ENCODE data around the gene ACTL6B. TPM values are rescaled to one million over a fixed set of nuclear protein-coding genes. Genes with fewer than 3 reads are reported as not detected.

ACTL6B gene
- total RNA-seq, 6 experiments from 2014 or later: not detected

GRCh38 chr7:100675581-100676350 lies 19.5 kb upstream of the ACTL6B start:
- peak; percentile 77 for DNase-seq
- Mint-ChIP-seq H3K27ac (peak overlapping the region; percentile 65; the same call in 1 of the 2 replicates), H3K4me1 (ENCODE audit: low read depth) (peaks cover 24% of the 10 kb centered on the region; the same call in 1 of the 2 replicates), H3K9me3 (no peaks in the 10 kb centered on the region), H3K27me3 (ENCODE audit: insufficient read depth) (peaks cover 13% of the 10 kb centered on the region), H3K4me3 (peak overlapping the region; percentile 85), H3K36me3 (ENCODE audit: low read depth) (peaks cover 7% of the 10 kb centered on the region; the same call in 1 of the 2 replicates)
- TF ChIP-seq CTCF (IDR thresholded peaks at IDR 0.05): no peak

GRCh38 chr7:100675105-100675451 lies 18.8 kb upstream of the ACTL6B start:
- DNase-seq: no peak
- Mint-ChIP-seq H3K27me3 (ENCODE audit: insufficient read depth) (peaks cover 13% of the 10 kb centered on the region), H3K36me3 (ENCODE audit: low read depth) (peaks cover 7% of the 10 kb centered on the region; the same call in 1 of the 2 replicates), H3K27ac (no peak overlapping the region), H3K4me1 (ENCODE audit: low read depth) (peaks cover 20% of the 10 kb centered on the region; the same call in 1 of the 2 replicates), H3K9me3 (no peaks in the 10 kb centered on the region), H3K4me3 (peak overlapping the region; percentile 95)
- TF ChIP-seq CTCF (IDR thresholded peaks at IDR 0.05): no peak

GRCh38 chr7:100674411-100675104 lies 18.3 kb upstream of the ACTL6B start:
- no peak for TF ChIP-seq CTCF (IDR thresholded peaks at IDR 0.05)
- peaks cover 7% of the 10 kb centered on the region; the same call in 1 of the 2 replicates for H3K36me3 Mint-ChIP-seq (ENCODE audit: low read depth)
- H3K27ac Mint-ChIP-seq: peak overlapping the region; percentile 79
- H3K4me3 Mint-ChIP-seq: peak overlapping the region; percentile 95
- no peaks in the 10 kb centered on the region for H3K9me3 Mint-ChIP-seq
- peaks cover 16% of the 10 kb centered on the region; the same call in 1 of the 2 replicates for H3K4me1 Mint-ChIP-seq (ENCODE audit: low read depth)
- DNase-seq: no peak
- H3K27me3 Mint-ChIP-seq (ENCODE audit: insufficient read depth): peaks cover 16% of the 10 kb centered on the region

- Mint-ChIP-seq H3K4me3 (peak overlapping the region; percentile 95), H3K27me3 (ENCODE audit: insufficient read depth) (peaks cover 16% of the 10 kb centered on the region), H3K9me3 (no peaks in the 10 kb centered on the region), H3K27ac (peak overlapping the region; percentile 79), H3K4me1 (ENCODE audit: low read depth) (peaks cover 11% of the 10 kb centered on the region; the same call in 1 of the 2 replicates), H3K36me3 (ENCODE audit: low read depth) (peaks cover 7% of the 10 kb centered on the region; the same call in 1 of the 2 replicates)
- no peak for TF ChIP-seq CTCF (IDR thresholded peaks at IDR 0.05)
- no peak for DNase-seq
Measured at GRCh38 chr7:100673942-100674410, 17.7 kb upstream of the ACTL6B start.

GRCh38 chr7:100673302-100673941 lies 17.2 kb upstream of the ACTL6B start, which contains the start of gene GNB2:
Gene GNB2, plus strand, starts transcription at chr7:100673740. Its CDS starts 2,526 bp downstream, at chr7:100676266.
- H3K36me3 Mint-ChIP-seq (ENCODE audit: low read depth): peaks cover 7% of the 10 kb centered on the region; the same call in 1 of the 2 replicates
- peaks cover 11% of the 10 kb centered on the region; the same call in 1 of the 2 replicates for H3K4me1 Mint-ChIP-seq (ENCODE audit: low read depth)
- peaks cover 17% of the 10 kb centered on the region for H3K27me3 Mint-ChIP-seq (ENCODE audit: insufficient read depth)
- no peak for TF ChIP-seq CTCF (IDR thresholded peaks at IDR 0.05)
- H3K9me3 Mint-ChIP-seq: no peaks in the 10 kb centered on the region
- peak within 1 kb of the TSS; percentile 97 for H3K27ac Mint-ChIP-seq
- H3K4me3 Mint-ChIP-seq: peak within 1 kb of the TSS; percentile 95
- DNase-seq: peak; percentile 98

Measured in HFFc6 (cell line).